COR-L47 (cell line): ENCODE measurements around the gene TFF3.

Source experiments
- DNase-seq: peaks from one replicate; lab custom pipeline; 2025; lab: John Stamatoyannopoulos, UW

The TFF3 gene, protein sequence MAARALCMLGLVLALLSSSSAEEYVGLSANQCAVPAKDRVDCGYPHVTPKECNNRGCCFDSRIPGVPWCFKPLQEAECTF

DNA sequence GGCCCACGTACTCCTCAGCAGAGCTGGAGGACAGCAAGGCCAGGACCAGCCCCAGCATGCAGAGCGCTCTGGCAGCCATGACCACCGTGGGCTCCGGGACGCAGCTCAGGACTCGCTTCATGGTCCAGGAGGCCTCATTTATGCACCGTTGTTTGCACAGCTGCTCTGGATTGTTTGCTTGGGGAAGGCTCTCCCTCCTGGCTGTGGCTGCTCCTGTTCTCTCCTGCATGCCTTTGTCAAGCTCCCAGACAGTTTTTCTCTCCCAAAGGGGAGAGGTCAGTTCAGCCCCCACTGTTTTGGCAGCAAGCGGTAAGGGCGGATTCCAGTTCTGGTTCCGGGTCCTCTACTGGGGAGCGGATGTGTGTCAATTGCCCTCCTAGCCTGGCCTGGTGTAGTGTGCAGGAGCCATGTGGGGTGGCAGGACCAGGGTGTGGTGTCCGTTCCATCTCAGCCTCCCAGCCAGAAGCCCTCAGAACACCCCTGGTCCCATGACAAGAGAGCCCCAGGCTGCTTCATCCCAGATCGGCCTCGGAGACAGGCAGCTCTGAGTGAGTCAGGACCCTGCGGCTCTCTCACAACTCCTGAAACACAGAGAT is at the start of gene TFF3:
TFF3 (minus strand) TSS at position 114 of the 596 bp plus-strand sequence; CDS start at position 79, 35 bp downstream.
- DNase-seq: peak; percentile 95

DNA sequence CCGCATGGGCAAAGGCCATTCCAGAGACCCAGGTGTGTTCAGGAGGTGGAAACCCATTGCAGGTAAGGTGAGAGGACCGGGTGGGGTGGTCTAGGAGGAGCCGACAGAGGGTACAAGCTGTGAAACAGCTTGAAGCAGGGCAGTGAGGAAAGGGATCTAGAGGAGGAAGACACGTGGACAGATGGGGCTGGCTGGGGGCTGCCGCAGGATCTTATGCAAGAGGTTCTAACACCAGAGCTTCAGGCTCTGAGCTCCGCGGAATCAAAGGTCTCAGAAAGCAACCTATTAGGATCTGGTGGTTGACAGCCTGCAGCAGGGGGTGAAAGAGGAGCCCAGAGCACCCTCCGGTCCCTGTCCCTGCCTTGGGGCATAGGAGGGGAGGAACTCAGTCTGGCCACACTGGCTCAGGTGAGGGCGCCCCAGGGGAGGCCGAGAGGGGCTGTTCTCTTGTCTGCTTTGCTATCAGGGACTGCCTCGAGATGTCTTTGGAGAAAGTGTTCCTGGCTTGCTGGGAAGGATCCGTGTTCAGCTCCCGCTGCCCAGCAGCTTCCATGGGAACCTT is 49.2 kb upstream of the TFF3 start:
- no peak for DNase-seq

DNA sequence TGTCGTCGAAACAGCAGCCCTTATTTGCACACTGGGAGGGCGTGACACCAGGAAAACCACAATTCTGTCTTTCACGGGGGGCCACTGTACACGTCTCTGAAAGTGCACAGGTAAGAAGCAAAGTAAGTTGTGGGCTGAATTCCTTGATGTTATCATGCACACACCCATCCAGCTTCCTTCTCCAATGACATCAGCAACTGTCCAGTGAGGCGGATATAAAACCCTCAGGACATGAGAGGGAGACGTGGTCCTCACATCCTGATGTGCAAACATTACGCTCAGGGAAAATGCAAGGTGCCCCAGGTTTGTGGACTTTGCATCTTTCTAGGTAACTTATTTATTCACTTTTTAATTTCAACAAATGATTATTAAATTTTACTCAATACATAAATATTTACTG is 48.1 kb upstream of the TFF3 start:
- no peak for DNase-seq

DNA sequence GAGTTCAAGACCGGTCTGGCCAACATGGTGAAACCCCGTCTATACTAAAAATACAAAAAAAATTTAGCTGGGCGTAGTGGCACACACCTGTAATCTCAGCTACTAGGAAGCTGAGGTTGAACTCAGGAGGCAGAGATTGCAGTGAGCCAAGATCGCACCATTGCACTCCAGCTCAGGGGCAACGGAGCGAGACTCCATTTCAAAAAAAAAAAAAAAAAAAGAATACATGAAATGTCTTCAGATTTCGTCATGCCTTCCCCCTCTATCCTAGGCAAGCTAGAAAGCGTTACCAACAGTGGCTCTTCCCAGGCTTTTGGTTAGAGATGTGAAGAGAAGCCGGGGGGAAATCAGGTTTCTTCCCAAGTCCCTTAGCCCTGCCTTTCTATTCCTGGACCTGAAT is 47.5 kb upstream of the TFF3 start:
- no peak for DNase-seq

DNA sequence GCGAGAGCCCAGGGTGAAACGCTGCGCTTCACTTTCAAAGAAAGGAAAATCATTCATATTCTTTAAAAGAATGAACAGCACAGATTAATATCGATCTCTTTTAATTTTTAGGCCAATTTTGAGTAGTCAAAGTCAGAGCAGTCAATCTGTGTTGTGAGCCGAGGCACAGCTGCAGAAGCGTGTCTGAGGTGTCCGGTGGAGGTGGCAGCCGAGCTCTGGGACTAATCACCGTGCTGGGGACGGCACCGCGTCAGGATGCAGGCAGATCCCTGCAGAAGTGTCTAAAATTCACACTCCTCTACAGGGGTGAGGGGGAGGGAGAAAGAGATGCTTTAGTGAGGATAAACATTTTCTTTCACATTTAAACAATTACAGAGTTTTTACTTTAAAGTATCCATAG is 47.0 kb upstream of the TFF3 start:
- DNase-seq: no peak

DNA sequence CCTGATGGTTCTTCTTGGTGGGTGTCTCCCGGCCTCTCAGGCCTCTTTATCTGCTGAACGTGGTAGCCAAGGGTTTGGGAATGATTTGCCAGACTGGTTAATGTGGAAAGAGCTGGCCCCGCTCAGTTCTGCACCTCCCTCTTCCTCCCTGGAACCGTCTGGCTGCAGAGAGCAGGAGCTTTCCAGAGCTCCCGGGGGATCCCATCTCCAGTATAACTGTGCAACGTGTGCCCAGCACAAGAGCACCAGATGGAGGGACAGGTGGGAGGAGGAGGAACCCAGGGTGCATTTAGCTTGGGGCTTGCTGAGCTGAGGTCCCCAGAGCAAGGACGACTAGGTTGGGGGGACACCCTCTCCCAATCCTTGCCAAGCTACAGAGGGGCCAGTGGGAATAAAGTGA is 46.1 kb upstream of the TFF3 start:
- no peak for DNase-seq

DNA sequence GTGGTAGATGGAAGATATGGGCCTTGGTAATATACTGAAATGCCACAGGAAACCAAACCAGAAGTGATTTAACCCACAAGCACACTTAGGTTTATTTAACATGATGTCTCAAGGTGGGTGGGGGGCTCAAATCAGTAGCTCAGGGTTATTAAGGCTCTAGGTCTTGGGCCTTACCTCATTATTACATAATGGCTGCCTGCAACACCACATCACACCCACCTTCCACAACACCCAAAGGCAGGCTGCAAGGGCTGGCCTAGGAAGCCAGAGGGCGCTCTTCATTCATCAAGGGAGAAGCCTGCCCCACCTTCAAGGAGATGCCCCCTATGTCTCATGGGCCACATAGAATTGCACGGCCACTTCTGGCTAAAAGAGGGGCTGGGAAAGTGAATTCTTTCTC is 45.1 kb upstream of the TFF3 start:
- no peak for DNase-seq

DNA sequence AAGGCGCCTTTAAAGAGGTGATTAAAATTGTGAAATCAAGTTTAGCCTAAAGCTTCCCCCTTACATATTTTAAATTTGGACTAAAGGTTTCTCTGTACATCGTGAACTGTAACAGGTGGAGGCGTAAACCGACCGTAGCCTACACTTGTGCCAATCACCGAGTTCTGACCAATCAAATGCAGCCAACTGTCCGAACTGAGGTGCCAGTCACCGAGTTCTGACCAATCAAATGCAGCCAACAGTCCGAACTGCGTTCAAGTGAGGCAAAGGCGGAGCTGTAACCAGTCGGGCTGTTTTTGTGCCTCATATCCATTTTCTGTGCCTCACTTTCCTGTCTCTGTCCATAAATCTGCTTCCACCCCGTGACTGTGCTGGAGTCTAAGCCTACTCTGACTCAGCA is 43.7 kb upstream of the TFF3 start:
- DNase-seq: no peak

DNA sequence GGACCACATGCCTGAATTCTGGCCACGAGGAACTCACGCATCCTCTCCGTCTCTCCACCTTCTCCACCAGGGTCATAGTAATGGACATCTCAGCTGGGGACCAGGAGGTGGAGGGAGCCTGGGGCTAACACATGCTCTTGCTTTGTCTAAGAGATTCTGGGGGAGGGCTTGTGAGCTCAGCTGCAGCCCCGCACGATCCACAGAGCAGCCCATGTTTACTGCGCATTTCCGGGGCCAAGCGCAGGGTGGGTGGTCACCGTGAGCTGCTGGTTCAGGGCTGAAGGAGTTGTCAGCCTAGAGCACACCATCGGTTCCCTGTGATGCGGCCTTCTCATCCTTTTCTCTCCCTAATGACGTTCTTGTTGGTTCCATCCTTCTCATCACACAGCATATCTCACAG is 43.1 kb upstream of the TFF3 start:
- DNase-seq: no peak

DNA sequence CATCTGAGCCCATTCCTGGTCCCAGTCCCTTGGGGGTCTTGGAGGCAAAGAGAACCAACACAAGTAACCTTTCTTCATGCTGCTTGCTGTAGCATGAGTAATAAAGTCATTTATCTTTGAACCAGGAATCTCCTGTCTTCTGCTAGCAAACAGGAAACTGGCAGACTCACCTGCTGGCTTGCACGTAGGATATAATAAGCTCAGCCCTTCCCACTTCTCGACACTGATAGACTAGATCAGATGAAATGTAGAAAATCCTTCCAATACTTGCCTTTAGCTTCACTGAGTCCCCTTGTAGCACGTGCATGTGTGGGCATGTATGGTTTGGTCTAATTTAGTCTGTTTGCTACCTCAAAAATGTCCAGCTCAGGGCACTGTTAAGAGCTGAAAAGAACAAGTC is 42.1 kb upstream of the TFF3 start:
- no peak for DNase-seq

DNA sequence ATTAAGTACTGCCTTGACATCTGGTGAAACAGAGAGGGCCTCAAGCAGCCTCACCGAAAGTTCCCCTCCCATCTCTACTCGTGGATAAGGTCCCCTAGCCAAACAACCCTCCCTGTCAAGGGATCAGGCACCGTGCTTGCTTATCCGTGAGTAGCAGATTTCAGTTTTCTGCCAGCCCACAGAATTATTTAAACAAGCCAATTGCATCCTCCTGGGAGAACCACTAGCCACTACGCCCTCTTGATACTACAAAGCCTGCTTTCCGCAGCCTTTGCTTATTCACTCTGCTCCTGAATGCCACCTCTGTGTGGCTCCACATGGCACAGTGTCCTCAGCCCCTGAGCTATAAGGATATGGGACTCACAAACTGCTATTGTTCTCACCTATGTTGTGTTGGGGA is 41.4 kb upstream of the TFF3 start:
- DNase-seq: no peak

DNA sequence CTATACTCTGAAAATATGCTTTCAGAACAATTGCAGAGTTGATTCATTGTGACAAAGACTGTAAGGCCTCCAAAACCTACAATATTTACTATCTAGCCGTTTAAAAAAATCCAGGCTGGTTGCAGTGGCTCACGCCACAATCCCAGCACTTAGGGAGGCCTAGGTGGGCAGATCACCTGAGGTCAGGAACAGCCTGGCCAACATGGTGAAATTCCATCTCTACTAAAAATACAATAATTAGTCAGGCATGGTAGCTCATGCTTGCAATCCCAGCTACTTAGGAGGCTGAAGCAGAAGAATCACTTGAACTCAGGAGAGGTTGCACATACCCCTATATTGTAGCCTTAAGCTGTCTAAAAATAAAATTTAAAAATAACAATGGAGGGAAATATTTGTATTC is 40.8 kb upstream of the TFF3 start:
- no peak for DNase-seq

DNA sequence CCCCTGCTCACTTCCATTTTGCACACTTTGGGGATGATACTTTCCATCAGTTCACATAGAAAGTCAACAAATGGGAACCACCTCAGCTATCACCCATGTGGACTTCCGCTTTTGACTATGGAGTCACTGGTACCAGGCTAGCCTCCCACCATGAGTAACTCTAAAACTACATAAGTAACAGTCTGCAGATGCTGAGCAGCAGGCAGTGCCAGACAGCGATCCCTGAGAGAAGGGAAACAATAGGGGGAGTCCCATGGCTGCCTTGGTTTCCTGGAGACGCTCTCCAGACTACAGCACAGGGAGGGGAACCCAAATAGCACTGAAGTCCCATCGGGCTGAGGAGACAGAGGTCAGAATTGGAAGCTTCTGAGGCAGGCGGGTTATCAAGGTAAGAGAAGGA is 38.4 kb upstream of the TFF3 start:
- no peak for DNase-seq

DNA sequence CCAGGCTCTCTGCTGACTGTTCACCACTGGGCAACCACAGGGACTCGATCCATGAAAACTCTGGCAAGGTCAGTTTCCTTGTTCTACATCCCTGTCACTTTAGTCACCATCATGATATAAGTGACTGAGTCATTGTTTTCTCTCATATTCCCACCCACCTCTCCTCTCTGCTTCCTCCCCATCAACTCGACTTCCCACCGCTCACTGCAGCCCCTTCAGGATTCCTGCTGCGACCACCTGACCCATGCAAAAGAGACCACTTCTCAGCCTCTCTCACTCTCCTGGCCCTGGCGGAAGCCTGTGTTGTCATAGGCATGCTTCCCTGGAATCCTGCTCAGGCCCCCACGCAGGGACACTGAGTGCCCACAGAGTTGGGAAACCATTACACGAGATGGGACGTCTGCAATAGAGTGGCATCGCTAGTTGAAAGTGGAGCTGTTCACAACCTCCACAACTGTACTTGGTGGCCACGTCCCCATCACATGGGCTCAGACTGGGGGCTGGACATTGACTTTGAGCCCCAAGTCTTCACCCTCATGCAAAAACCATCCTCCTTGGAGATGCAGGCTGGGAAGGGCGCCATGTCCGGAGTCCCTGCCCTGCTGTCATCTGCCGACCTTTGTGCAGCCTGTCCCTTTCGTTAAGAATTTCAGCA is 37.4 kb upstream of the TFF3 start:
- DNase-seq: no peak

DNA sequence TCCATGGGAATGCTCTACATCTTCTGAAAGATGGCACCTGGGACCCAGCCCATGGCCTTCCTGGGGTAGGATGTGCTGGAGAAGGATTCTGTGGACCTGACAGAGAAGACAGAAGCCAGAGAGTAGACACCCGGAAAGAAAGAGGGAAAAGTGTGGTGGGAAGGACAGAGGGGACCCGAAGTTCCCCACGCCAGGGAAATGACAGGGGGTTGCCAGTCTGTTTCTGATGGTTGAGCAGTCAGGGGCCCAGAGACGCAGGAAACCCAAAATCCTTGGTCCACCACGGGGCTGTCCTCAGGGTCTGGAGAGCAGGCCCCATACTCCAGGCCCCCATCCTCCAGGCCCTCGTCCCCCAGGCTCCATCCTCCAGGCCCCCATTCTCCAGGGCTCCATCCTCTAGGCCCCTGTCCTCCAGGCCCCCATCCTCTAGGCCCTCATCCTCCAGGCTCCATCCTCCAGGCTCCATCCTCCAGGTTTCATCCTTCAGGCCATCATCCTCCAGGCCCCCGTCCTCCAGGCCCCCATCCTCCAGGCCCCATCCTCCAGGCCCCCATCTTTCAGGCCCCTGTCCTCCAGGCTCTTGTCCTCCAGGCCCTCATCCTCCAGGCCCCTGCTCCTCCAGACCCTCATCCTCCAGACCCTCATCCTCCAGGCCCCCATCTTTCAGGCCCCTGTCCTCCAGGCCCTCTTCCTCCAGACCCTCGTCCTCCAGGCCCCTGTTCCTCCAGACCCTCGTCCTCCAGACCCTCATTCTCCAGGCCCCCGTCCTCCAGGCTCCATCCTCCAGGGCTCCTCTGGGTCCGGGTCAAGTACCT is 36.6 kb upstream of the TFF3 start:
- DNase-seq: no peak

DNA sequence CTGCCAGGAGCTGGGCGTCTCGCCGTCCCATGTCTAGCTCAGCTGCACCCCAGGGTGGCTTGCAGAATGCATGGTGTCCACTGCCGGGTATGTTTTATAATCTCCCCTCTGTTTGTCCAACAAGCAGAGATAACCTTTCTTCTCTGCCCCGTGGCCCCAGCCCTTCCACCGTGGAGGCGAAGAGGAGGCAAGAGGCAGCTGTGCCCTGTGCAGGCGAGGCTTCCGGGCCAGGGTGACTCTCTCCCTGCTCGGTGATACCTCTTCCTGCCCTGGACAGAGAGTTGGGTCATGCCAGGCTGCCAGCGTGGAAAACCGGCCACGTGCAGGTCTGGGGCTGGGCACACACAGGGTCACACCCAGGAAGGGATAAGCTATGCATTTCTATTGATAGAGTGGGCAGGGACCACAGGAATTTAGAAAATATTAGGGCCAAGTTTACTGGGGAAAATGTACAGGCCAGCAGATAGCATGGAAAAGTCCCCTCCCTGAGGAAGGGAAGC is 35.8 kb upstream of the TFF3 start, which contains the start of gene TFF2:
TFF2 (minus strand) TSS at position 68 of the 500 bp plus-strand sequence; CDS start at position 31, 37 bp downstream.
- DNase-seq: no peak

DNA sequence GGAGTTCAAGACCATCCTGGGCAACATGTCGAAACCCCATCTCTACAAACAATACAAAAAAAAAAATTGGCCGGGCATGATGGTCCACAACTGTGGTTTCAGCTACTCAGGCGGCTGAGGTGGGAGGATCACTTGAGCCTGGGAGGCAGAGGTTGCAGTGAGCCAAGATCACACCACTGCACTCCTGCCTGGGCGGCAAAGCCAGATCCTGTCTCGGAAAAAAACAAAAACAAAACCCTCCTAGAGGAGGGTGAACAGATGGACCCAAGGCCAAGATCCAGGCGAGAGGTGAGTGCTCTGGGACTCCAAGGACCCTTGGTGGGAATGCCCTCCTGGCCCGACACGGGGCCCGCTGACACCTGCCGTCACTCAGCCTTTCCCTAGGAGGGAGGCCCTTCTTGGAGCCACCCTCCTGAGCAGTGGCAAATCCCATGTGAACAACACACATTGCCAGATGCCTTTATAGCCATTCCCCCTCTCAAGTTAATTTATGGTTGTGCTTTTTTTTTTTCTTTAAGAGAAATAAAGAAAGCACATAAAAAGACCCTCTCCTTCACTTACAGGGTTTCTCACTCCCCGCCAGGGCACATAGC is 35.2 kb upstream of the TFF3 start:
- DNase-seq: no peak

DNA sequence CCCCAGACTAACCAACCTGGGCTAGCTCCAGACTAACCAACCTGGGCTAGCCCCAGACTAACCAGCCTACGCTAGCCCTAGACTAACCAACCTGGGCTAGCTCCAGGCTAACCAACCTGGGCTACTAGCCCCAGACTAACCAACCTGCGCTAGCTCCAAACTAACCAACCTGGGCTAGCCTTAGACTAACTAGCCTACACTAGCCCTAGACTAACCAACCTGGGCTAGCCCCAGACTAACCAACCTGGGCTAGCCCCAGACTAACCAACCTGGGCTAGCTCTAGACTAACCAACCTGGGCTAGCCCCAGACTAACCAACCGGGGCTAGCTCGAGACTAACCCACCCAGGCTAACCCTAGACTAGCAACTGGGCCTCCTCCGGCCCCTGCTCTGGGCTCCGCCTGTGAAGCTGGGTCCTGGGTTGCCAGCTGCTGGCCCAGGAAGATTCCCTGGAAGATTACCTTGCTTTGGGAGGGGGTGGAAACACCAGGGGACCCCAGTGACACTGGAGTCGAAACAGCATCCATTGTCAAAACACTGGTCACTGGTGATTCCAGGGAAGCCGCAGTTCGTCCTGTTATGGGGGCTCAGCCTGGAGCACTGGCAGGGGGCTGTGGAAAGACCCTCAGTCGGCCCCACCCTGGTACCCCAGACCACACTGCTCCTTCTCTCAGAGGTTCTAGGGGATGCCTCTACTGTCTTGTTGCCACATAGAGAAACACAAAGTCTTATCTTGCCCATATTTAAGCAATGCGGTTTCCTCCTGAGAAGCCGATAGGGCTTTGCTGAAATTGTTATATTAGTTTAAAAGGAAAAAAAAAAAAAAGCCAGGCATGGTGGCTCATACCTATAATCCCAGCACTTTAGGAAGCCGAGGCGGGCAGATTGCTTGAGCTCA is 34.5 kb upstream of the TFF3 start:
- no peak for DNase-seq

DNA sequence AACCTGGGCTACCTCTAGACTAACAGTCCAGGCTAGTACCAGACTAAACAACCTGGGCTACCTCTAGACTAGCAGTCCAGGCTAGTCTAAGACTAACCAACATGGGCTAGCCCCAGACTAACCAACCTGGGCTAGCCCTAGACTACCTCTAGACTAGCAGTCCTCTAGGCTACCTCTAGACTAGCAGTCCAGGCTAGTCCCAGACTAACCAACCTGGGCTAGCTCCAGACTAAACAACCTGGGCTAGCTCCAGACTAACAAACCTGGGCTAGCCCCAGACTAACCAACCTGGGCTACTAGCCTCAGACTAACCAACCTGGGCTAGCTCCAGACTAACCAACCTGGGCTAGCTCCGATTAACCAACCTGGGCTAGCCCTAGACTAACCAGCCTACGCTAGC is 33.6 kb upstream of the TFF3 start:
- DNase-seq: no peak

DNA sequence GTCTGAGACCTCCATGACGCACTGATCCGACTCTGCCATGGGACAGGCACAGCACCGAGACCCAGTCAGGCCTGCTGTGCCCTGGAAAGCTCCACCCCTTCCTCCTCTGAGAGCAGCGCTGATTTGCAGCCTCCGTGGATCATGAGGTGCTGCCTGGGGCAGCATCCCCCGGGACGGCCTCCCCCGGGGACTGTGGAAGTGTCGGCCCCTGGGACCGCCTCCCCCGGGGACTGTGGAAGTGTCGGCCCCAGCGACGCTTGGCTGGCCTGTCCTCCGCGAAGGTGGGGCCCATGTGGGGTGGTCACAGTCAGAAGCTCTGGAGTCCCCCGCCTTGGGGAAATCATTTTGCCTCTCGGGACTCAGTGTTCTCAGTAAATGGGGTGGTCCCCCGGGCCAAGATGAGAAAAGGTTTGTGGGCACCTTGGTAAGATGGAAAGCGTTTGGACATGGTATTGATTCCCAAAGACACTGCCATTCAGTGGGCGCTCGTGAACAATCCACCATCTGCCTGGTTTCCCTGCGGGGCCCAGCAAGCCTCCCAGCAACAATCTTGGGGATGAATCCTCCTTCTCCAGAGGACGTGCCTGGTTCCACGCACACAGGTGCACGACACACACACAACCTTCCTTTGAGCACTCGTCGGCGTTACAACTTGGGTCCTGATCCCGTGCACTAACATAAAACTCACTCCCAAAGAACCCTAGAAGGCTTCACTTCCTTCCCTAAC is 32.6 kb upstream of the TFF3 start:
- no peak for DNase-seq
